ENCODE measurements around the gene LETMD1. TPM values are rescaled to one million over a fixed set of nuclear protein-coding genes. Genes with fewer than 3 reads are reported as not detected.
A peak's percentile ranks its signal among the peaks of the same experiment; 100 is the strongest.

Gene LETMD1
- total RNA-seq, 1 experiment from 2014 or later = 47.1 TPM

DNA sequence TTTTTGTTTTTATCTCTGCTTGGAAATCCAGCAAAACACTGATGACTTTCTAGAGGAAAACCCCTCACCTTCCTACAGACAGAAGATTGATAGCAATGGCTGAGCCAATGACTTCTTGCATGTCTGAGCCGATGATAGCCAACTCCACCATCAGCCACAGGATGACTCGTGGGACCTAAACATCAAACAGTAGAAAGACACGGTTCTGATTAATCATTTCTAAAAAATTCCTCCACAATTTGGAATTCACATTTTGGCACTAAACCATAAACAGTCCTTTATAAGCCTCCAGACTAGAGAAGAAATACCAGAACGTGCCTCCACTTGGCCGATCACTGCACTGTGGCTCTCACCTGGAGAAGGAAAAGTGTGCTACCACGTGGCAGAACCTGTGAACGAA, 47.9 kb upstream of the LETMD1 start:
- no peaks in the 10 kb centered on the region for H3K79me2 ChIP-seq (ENCODE audit: low read length)
- no peak overlapping the region for H3K27ac ChIP-seq (ENCODE audit: low read length)
- no peaks in the 10 kb centered on the region for H3F3A ChIP-seq (ENCODE audit: low read length, unreplicated experiment)
- TF ChIP-seq, protein P1, sequence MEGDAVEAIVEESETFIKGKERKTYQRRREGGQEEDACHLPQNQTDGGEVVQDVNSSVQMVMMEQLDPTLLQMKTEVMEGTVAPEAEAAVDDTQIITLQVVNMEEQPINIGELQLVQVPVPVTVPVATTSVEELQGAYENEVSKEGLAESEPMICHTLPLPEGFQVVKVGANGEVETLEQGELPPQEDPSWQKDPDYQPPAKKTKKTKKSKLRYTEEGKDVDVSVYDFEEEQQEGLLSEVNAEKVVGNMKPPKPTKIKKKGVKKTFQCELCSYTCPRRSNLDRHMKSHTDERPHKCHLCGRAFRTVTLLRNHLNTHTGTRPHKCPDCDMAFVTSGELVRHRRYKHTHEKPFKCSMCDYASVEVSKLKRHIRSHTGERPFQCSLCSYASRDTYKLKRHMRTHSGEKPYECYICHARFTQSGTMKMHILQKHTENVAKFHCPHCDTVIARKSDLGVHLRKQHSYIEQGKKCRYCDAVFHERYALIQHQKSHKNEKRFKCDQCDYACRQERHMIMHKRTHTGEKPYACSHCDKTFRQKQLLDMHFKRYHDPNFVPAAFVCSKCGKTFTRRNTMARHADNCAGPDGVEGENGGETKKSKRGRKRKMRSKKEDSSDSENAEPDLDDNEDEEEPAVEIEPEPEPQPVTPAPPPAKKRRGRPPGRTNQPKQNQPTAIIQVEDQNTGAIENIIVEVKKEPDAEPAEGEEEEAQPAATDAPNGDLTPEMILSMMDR (conservative IDR thresholded peaks at IDR 0.05; ENCODE audit: low read depth, low read length) = no peak
- TF ChIP-seq EZH2 (IDR thresholded peaks at IDR 0.05; ENCODE audit: low read length, unreplicated experiment) (no peak), EZH2phosphoT487 (IDR thresholded peaks at IDR 0.05; ENCODE audit: borderline replicate concordance, low read length) (no peak)
- H3K4me2 ChIP-seq (ENCODE audit: low read length) = 0 out of 2 replicates have a peak overlapping the region, but pooled peaks have one; percentile 15
- intact Hi-C loops (cut with micrococcal nuclease) = no loop called here
- peaks cover 10% of the 10 kb centered on the region for H3K4me1 ChIP-seq (ENCODE audit: insufficient read depth, low read length)
- H3K9ac ChIP-seq (ENCODE audit: low read length) = no peak overlapping the region
- BruUV-seq (replicated peaks) = no TSS peak
- no peaks in the 10 kb centered on the region for H4K20me1 ChIP-seq (ENCODE audit: low read length)
- no peaks in the 10 kb centered on the region for H3K9me3 ChIP-seq (ENCODE audit: low read length)
- no peaks in the 10 kb centered on the region for H3K27me3 ChIP-seq (ENCODE audit: low read length)
- H3K9me2 ChIP-seq (replicated peaks; ENCODE audit: low read length) = no peaks in the 10 kb centered on the region
- H2AFZ ChIP-seq (ENCODE audit: low read length) = no peak overlapping the region
- ChIA-PET CTCF (no interaction called here), POLR2A (ENCODE audit: unreplicated experiment) (no interaction called here)
- H3K4me3 ChIP-seq (ENCODE audit: low read length) = no peak overlapping the region
- H3K36me3 ChIP-seq (ENCODE audit: low read depth, low read length) = peaks cover 36% of the 10 kb centered on the region
- DNase-seq (peak; percentile 66), ATAC-seq (peak; percentile 27)

DNA sequence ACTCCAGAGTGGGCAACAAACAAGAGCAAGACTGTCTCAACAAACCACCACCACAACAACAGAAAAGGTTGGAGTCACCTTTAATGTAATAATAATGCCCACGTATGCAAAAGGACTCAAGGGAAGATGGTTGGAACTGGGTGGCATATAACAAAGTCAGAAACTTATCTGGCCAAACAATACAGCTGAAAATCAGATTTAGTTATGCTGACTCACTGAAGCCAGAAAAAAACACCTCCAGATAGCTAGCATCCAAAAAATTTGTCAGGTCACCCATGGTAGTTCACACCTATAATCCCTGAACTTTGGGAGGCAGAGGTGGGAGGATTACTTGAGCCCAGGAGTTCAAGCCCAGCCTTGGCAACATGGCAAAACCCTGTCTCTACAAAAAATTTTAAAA, 46.3 kb upstream of the LETMD1 start:
- Histone ChIP-seq H3K9ac (ENCODE audit: low read length) (no peak overlapping the region), H3K36me3 (ENCODE audit: low read depth, low read length) (peaks cover 29% of the 10 kb centered on the region), H2AFZ (ENCODE audit: low read length) (no peak overlapping the region), H4K20me1 (ENCODE audit: low read length) (no peaks in the 10 kb centered on the region), H3K9me2 (replicated peaks; ENCODE audit: low read length) (no peaks in the 10 kb centered on the region), H3K79me2 (ENCODE audit: low read length) (no peaks in the 10 kb centered on the region), H3K4me1 (ENCODE audit: insufficient read depth, low read length) (peaks cover 23% of the 10 kb centered on the region), H3K27me3 (ENCODE audit: low read length) (no peaks in the 10 kb centered on the region), H3K27ac (ENCODE audit: low read length) (no peak overlapping the region), H3K4me3 (ENCODE audit: low read length) (no peak overlapping the region), H3K4me2 (ENCODE audit: low read length) (no peak overlapping the region), H3K9me3 (ENCODE audit: low read length) (no peaks in the 10 kb centered on the region), H3F3A (ENCODE audit: low read length, unreplicated experiment) (no peaks in the 10 kb centered on the region)
- CTCF ChIA-PET = interaction anchor here (0.5 kb wide), 1 partner anchor 176 kb away, joined by 6 read pairs; no protein-coding TSS in a partner anchor
- TF ChIP-seq EZH2 (IDR thresholded peaks at IDR 0.05; ENCODE audit: low read length, unreplicated experiment) = no peak
- no peak for TF ChIP-seq EZH2phosphoT487 (IDR thresholded peaks at IDR 0.05; ENCODE audit: borderline replicate concordance, low read length)
- TF ChIP-seq, protein P1 (conservative IDR thresholded peaks at IDR 0.05; ENCODE audit: low read depth, low read length) = no peak
- no TSS peak for BruUV-seq (replicated peaks)
- POLR2A ChIA-PET (ENCODE audit: unreplicated experiment) = no interaction called here
- no peak for DNase-seq
- no peak for ATAC-seq
- intact Hi-C loops (cut with micrococcal nuclease) = no loop called here

DNA sequence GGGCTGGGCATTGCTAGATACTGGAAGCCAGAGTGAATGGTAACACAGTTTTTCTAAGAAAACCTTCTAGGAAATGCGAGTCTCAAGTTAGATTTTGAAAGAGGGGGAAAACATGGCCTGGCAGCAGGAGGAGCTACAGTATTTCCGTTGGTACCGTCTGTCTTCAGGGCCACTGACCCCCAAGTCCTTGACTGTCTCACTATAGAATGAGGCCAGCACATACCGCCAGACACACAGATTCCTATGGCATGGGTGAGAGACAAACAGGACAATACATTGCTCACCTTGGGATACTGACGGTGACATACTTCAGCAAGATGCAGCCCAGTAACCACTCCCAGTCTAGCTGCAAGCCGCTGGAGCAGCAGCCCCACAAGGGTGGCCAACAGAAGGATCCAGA, 43.6 kb upstream of the LETMD1 start:
- TF ChIP-seq, protein P1 (conservative IDR thresholded peaks at IDR 0.05; ENCODE audit: low read depth, low read length) = no peak
- Histone ChIP-seq H3K27ac (ENCODE audit: low read length) (no peak overlapping the region), H3K4me3 (ENCODE audit: low read length) (no peak overlapping the region), H3K9ac (ENCODE audit: low read length) (no peak overlapping the region), H3F3A (ENCODE audit: low read length, unreplicated experiment) (no peaks in the 10 kb centered on the region), H3K9me2 (replicated peaks; ENCODE audit: low read length) (no peaks in the 10 kb centered on the region), H4K20me1 (ENCODE audit: low read length) (no peaks in the 10 kb centered on the region), H3K4me2 (ENCODE audit: low read length) (no peak overlapping the region), H3K36me3 (ENCODE audit: low read depth, low read length) (peaks cover 30% of the 10 kb centered on the region), H2AFZ (ENCODE audit: low read length) (no peak overlapping the region), H3K9me3 (ENCODE audit: low read length) (no peaks in the 10 kb centered on the region), H3K27me3 (ENCODE audit: low read length) (no peaks in the 10 kb centered on the region), H3K79me2 (ENCODE audit: low read length) (no peaks in the 10 kb centered on the region; the same call in 1 of the 2 replicates), H3K4me1 (ENCODE audit: insufficient read depth, low read length) (peaks cover 23% of the 10 kb centered on the region)
- intact Hi-C loops (cut with micrococcal nuclease) = no loop called here
- DNase-seq = no peak
- BruUV-seq (replicated peaks) = no TSS peak
- ATAC-seq = no peak
- ChIA-PET POLR2A (ENCODE audit: unreplicated experiment) (no interaction called here), CTCF (no interaction called here)

All from PC-3 (cell line).